Stimulated activated CD4-positive, alpha-beta T cell treated with anti-CD3 and anti-CD28 coated beads, Interleukin-12 subunit alpha, Interleukin-12 subunit beta, amount 100 ng/mL, for 4 hours (primary cell): ENCODE data around the gene LRRC10B.

Experiments used
- DNase-seq: peaks from one replicate; pipeline ENCODE4 v3.0.0-alpha.2; 2020

The LRRC10B gene

GRCh38 chr11:61549662-61550568 is 41.4 kb downstream of the LRRC10B start:
- DNase-seq: no peak

DNA sequence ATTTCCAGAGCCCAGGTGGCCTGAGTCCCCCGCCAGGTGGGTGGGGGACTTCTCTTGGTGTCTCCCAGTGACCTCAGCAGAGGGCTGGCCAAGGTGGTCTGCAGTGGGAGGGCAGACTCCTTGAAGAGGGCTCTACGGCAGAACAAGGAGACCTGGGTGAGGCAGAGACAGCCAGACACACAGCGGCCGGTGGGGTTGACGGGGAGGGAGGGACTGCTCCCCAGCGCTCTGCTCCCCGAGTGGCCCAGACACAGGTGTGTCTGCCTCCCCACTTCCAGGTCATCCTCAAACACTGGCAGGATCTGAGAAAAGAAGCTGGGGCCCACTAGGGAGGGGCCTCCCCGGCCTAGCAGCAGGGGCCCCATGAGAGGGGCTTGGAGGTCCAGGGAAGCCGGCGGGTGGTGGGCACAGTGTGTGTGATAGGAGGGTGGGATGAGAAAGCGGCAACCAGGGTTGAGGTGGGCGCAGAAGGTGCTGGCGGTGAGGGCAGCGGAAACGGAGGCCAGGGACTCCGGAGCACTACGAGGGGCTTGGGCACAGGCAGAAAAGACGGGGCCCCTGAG is 42.2 kb downstream of the LRRC10B start:
- DNase-seq: no peak

DNA sequence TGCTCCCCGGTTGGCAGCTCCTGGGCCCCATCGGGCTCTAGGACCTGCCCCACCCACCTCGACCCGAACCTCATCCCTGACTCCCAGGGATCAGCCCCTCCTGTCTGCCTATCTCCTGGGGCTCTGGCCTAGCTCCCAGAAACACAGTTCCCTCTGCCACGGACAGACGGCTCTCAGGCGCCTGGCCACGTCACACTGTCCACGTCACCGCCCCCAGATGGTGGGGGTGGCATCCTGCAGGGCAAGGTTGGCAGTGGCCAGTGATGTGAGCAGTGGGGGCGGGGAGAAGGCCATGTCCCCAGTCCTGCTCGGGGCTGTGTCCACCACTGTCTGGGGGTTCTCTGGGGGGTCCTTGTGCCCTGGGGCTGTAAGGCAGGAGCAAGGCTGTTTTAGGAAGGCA is 43.1 kb downstream of the LRRC10B start:
- DNase-seq: no peak

DNA sequence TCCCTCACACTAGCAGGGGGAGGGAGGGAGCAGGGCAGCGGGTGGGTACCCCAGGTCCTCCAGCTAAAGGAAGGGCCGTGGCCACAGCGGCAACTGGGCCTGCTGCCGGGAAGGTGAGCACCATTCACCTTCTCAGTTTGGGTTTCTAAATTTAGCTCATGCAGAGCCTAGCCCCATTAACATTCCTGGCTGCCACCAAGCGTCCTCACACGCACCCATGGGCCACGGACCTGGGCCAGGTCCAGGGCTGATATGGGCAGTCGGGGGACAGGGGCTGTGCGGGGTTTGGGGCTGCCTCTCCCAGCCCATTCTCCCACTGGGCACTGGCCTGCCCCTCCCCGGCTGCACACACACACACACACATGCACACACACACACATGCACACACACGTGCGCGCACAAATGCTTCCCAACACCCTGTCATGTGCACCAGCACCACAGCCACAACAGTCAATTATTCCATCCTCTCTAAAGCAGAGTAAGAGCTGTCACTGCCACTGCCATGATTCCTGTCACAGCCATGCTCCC is 43.6 kb downstream of the LRRC10B start:
- DNase-seq: no peak

GRCh38 chr11:61553373-61554171 is 45.0 kb downstream of the LRRC10B start:
- DNase-seq: no peak

DNA sequence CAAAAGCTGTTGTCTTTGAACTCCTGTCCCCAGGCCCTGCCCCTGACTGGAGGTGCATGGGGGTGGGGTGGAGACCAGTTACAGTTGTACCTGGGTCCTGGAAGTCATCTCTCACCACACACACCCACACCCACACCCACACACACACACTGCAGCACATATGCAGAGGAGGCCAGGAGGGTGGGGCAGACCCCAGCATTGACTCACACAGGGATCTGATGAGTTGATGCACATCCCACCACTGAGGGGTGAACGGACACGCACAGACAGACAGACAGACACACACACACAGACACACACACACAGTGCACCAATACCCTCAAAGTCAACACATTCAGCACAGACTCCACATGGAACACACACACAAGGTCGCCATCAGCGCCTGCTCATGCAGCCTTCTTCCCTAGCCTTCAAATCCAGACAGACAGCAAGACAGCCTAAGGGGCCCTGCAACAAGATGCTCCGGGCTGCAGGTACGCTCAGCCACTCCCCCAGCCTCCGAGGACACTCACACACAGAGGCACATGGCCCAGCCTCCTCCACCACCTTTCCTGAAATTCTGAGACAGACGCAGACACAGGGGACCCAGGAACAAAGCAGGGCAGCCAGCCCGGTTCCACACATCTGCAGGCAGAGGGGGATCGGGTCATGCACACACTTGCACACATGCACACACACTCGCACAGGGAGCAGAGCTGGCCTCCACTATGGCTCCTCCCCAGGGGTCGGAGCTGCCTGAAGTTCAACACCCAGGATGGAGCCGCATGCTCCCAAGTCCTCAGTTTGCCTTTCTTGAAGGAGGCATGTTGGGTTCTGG is 45.8 kb downstream of the LRRC10B start:
- DNase-seq: peak; percentile 17

DNA sequence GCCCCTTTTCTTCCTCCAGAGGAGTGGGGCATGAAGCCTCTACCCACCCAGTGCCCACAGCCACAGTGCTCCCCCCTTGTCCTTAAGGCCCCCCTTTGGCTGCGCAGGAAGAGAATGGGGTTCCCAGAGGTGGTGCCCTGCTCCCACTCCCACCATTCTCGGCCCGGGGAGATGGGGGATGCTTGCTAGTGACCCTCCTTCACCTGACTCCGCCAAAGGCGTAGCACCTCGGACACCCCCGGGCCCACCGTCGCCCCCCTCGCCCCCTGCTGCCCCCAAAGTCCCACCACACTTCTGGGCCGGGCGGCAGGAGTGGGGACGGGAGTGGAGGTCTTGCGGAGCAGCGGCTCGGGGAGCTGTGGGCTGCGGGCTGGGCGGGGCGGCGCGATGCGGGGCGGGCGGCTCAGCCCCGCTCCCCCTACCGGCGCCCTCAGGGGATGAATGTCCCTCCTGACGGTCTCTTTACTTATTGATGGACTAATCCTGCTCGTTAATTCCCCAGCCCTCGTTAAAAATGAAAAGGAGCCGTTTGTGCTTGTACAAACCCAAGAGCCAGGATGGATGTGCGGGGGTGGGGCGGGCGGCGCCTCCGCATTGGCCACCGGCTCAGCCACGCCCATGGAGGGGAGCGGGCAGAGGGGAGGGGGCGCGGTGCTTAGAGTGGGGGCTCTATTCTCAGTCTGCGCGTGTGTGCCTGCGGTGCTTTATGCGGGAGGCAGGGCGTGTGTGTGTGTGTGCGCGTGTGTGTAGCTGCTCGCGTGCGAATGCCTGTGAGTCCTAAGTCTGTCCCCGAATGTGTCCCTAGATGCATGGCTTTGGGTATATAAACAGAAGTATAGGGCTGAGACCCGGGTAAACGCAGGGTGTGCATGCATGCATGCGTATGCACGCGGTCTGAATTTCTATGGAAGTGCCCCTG is 46.8 kb downstream of the LRRC10B start:
- DNase-seq: no peak

- DNase-seq: no peak
These were observed 47.4 kb downstream of the LRRC10B start for GRCh38 chr11:61555978-61556377.

DNA sequence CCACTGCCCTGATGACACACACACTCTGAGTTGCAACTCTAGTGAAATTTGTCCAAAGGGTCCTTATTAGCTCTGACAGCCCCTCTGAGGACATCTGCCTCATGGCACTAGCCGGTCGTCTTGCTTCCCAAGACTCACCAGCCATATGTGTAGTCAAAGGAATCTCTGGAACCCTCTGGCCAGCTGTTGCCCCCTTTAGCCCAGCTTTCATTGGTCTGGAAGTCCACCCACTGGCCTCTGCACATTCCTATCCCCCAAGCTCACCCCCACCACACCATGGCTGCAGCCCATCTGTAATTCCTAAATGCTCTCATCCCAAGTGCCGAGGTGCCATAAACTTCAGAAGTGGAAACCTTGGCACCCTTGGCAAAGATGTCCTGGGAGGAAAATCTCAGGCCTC is 48.1 kb downstream of the LRRC10B start:
- no peak for DNase-seq
